ENCODE results near the gene F11.

- no peak for TF ChIP-seq GATA2 (IDR thresholded peaks at IDR 0.05; ENCODE audit: insufficient read depth, insufficient read length, low read depth, low read length)
- TF ChIP-seq CTCF (IDR thresholded peaks at IDR 0.05; ENCODE audit: extremely low read depth in 1 of 2, insufficient read depth in 1 of 2, low read depth in 1 of 2, low read length in 2 of 2): no peak
- no peak for TF ChIP-seq POLR2AphosphoS5 (IDR thresholded peaks at IDR 0.05; ENCODE audit: insufficient read depth, low read depth, low read length)
- no peak for TF ChIP-seq MYC (IDR thresholded peaks at IDR 0.05; ENCODE audit: low read depth, low read length)
- no peak for TF ChIP-seq JUN (IDR thresholded peaks at IDR 0.05; ENCODE audit: borderline replicate concordance, insufficient read depth, insufficient read length, low read depth)
- TF ChIP-seq POLR2A (IDR thresholded peaks at IDR 0.05; ENCODE audit: low read depth, low read length): no peak
- TF ChIP-seq EZH2 (IDR thresholded peaks at IDR 0.05; ENCODE audit: borderline replicate concordance, low read depth, low read length, severe bottlenecking): no peak
- no peak for TF ChIP-seq MAX (IDR thresholded peaks at IDR 0.05; ENCODE audit: insufficient read depth, insufficient read length)
- TF ChIP-seq FOS (IDR thresholded peaks at IDR 0.05; ENCODE audit: borderline replicate concordance, insufficient read depth, low read length): no peak
These were observed 31.6 kb upstream of the F11 start for GRCh38 chr4:186234367-186234766.
